Measurements from ENCODE around the gene BICC1. TPM values are rescaled to one million over a fixed set of nuclear protein-coding genes. Genes with fewer than 3 reads are reported as not detected.

The BICC1 gene
- total and polyA plus RNA-seq, 2 donors (not counting 3 experiments of a cell fraction or from before 2014, with no cell fraction given) = 0.06 to 0.29 TPM

- Histone ChIP-seq H2AFZ (ENCODE audit: low read depth, low read length) (no peak overlapping the region), H3K9me3 (replicated peaks; ENCODE audit: control insufficient read depth, insufficient read depth, low read length) (no peaks in the 10 kb centered on the region), H3K4me3 (replicated peaks in 1 of 3; ENCODE audit: insufficient read depth in 1 of 3, low read depth in 1 of 3, low read length in 3 of 3) (no peak overlapping the region), H3K9ac (replicated peaks; ENCODE audit: extremely low read depth, insufficient read depth, low read length) (no peak overlapping the region), H3K36me3 (ENCODE audit: control insufficient read depth in 2 of 2, extremely low read depth in 1 of 2, insufficient read depth in 2 of 2, low read length in 2 of 2) (no peaks in the 10 kb centered on the region), H3K4me1 (ENCODE audit: control insufficient read depth, extremely low read depth, insufficient read depth, low read length) (no peaks in the 10 kb centered on the region), H3K9me1 (replicated peaks; ENCODE audit: control insufficient read depth, extremely low read depth, insufficient read depth, low read length) (no peaks in the 10 kb centered on the region), H3K79me2 (ENCODE audit: control insufficient read depth, insufficient read depth, low read length) (no peaks in the 10 kb centered on the region), H3K27ac (ENCODE audit: insufficient read depth, low read depth, low read length) (no peak overlapping the region), H4K20me1 (replicated peaks; ENCODE audit: control insufficient read depth, extremely low read depth, insufficient read depth, low read length) (no peaks in the 10 kb centered on the region), H3K4me2 (ENCODE audit: insufficient read depth, low read length) (no peak overlapping the region), H3K27me3 (ENCODE audit: control insufficient read depth in 2 of 2, insufficient read depth in 2 of 2, low read length in 2 of 2) (no peaks in the 10 kb centered on the region)
- BruUV-seq (replicated peaks) = no TSS peak
- dilution Hi-C loops (cut with MboI; ENCODE audit: extremely low pct_ligation_motif_present, low sequenced_read_pairs) (no loop called here), intact Hi-C loops (cut with micrococcal nuclease) (loop anchor here (10.0 kb wide), 1 partner anchor 1203 kb away; no protein-coding TSS in a partner anchor)
- DNase-seq (ENCODE audit: low read depth, low spot score) (no peak), FAIRE-seq (no peak)
- CTCF ChIA-PET = no interaction called here
- POLR2A ChIA-PET = no interaction called here
- TF ChIP-seq CTCF (IDR thresholded peaks at IDR 0.05; ENCODE audit: extremely low read depth in 1 of 2, insufficient read depth in 1 of 2, low read depth in 1 of 2, low read length in 2 of 2) (no peak), JUN (IDR thresholded peaks at IDR 0.05; ENCODE audit: borderline replicate concordance, insufficient read depth, insufficient read length, low read depth) (no peak), FOS (IDR thresholded peaks at IDR 0.05; ENCODE audit: borderline replicate concordance, insufficient read depth, low read length) (no peak)
Measured at GRCh38 chr10:58567652-58568051, 55.0 kb downstream of the BICC1 start.

GRCh38 chr10:58568428-58568935, 55.8 kb downstream of the BICC1 start:
- Histone ChIP-seq H3K27ac (ENCODE audit: insufficient read depth, low read depth, low read length) (no peak overlapping the region), H3K36me3 (ENCODE audit: control insufficient read depth in 2 of 2, extremely low read depth in 1 of 2, insufficient read depth in 2 of 2, low read length in 2 of 2) (no peaks in the 10 kb centered on the region), H3K4me1 (ENCODE audit: control insufficient read depth, extremely low read depth, insufficient read depth, low read length) (no peaks in the 10 kb centered on the region), H3K27me3 (ENCODE audit: control insufficient read depth in 2 of 2, insufficient read depth in 2 of 2, low read length in 2 of 2) (no peaks in the 10 kb centered on the region), H3K9me3 (replicated peaks; ENCODE audit: control insufficient read depth, insufficient read depth, low read length) (no peaks in the 10 kb centered on the region), H3K9ac (replicated peaks; ENCODE audit: extremely low read depth, insufficient read depth, low read length) (no peak overlapping the region), H3K79me2 (ENCODE audit: control insufficient read depth, insufficient read depth, low read length) (no peaks in the 10 kb centered on the region), H4K20me1 (replicated peaks; ENCODE audit: control insufficient read depth, extremely low read depth, insufficient read depth, low read length) (no peaks in the 10 kb centered on the region), H3K4me2 (ENCODE audit: insufficient read depth, low read length) (no peak overlapping the region), H2AFZ (ENCODE audit: low read depth, low read length) (no peak overlapping the region), H3K9me1 (replicated peaks; ENCODE audit: control insufficient read depth, extremely low read depth, insufficient read depth, low read length) (no peaks in the 10 kb centered on the region), H3K4me3 (replicated peaks in 1 of 3; ENCODE audit: insufficient read depth in 1 of 3, low read depth in 1 of 3, low read length in 3 of 3) (no peak overlapping the region)
- no TSS peak for BruUV-seq (replicated peaks)
- ChIA-PET POLR2A (no interaction called here), CTCF (no interaction called here)
- intact Hi-C loops (cut with micrococcal nuclease) = loop anchor here (10.0 kb wide), 1 partner anchor 1204 kb away; no protein-coding TSS in a partner anchor
- FAIRE-seq = no peak
- dilution Hi-C loops (cut with MboI; ENCODE audit: extremely low pct_ligation_motif_present, low sequenced_read_pairs) = no loop called here
- no peak for DNase-seq (ENCODE audit: low read depth, low spot score)
- TF ChIP-seq MYC (IDR thresholded peaks at IDR 0.05; ENCODE audit: low read depth, low read length) (no peak), JUN (IDR thresholded peaks at IDR 0.05; ENCODE audit: borderline replicate concordance, insufficient read depth, insufficient read length, low read depth) (no peak), POLR2AphosphoS5 (IDR thresholded peaks at IDR 0.05; ENCODE audit: insufficient read depth, low read depth, low read length) (no peak), CTCF (IDR thresholded peaks at IDR 0.05; ENCODE audit: extremely low read depth in 1 of 2, insufficient read depth in 1 of 2, low read depth in 1 of 2, low read length in 2 of 2) (no peak), FOS (IDR thresholded peaks at IDR 0.05; ENCODE audit: borderline replicate concordance, insufficient read depth, low read length) (no peak), MAX (IDR thresholded peaks at IDR 0.05; ENCODE audit: insufficient read depth, insufficient read length) (no peak), POLR2A (IDR thresholded peaks at IDR 0.05; ENCODE audit: low read depth, low read length) (no peak), EZH2 (IDR thresholded peaks at IDR 0.05; ENCODE audit: borderline replicate concordance, low read depth, low read length, severe bottlenecking) (no peak), GATA2 (IDR thresholded peaks at IDR 0.05; ENCODE audit: insufficient read depth, insufficient read length, low read depth, low read length) (no peak)
